Measurements from ENCODE around the gene PRKAG2. TPM values are rescaled to one million over a fixed set of nuclear protein-coding genes. Genes with fewer than 3 reads are reported as not detected.

Gene PRKAG2
- total RNA-seq, 4 donors from 2014 or later = 8.9 to 35.1 (median 13.6) TPM

- no peak for DNase-seq
- Histone ChIP-seq H3K9me3 (no peaks in the 10 kb centered on the region), H3K36me3 (peaks cover 0 to 9% (median 0%) of the 10 kb centered on the region in 3 donors), H3K4me3 (no peak overlapping the region), H3K4me1 (peaks cover 2 to 50% (median 13%) of the 10 kb centered on the region in 3 donors), H3K27me3 (no peaks in the 10 kb centered on the region), H3K27ac (no peak overlapping the region)
- 89 to 92% methylated on average over 2 to 11 of the region's 21 CpGs for WGBS, 2 donors
- intact Hi-C loops (cut with DNase I) = no loop called here
- TF ChIP-seq CTCF (IDR thresholded peaks at IDR 0.05) (no peak), POLR2A (IDR thresholded peaks at IDR 0.05) (no peak)
These were observed 14.1 kb downstream of the PRKAG2 start for GRCh38 chr7:151862606-151863381.

GRCh38 chr7:151861881-151862280, 15.0 kb downstream of the PRKAG2 start:
- Histone ChIP-seq H3K9me3 (no peaks in the 10 kb centered on the region), H3K36me3 (peaks cover 0 to 9% (median 0%) of the 10 kb centered on the region in 3 donors), H3K4me1 (peaks cover 0 to 41% (median 11%) of the 10 kb centered on the region in 3 donors), H3K27me3 (no peaks in the 10 kb centered on the region), H3K4me3 (no peak overlapping the region), H3K27ac (no peak overlapping the region)
- 87% methylated on average over 7 of the region's 9 CpGs; no CpG with 5 or more reads in 1 of the 2 donors for WGBS, 2 donors
- TF ChIP-seq POLR2A (IDR thresholded peaks at IDR 0.05) (no peak), CTCF (IDR thresholded peaks at IDR 0.05) (no peak)
- DNase-seq = no peak
- intact Hi-C loops (cut with DNase I) = no loop called here

GRCh38 chr7:151860771-151861170, 16.1 kb downstream of the PRKAG2 start:
- H3K36me3 ChIP-seq = peaks cover 0 to 9% (median 0%) of the 10 kb centered on the region in 3 donors
- peaks cover 0 to 43% (median 11%) of the 10 kb centered on the region in 3 donors for H3K4me1 ChIP-seq
- no peak overlapping the region for H3K27ac ChIP-seq
- 73 to 82% methylated on average over 3 to 5 of the region's 5 CpGs for WGBS, 2 donors
- no peak overlapping the region for H3K4me3 ChIP-seq
- H3K27me3 ChIP-seq = no peaks in the 10 kb centered on the region
- no peak for TF ChIP-seq POLR2A (IDR thresholded peaks at IDR 0.05)
- no peak for TF ChIP-seq CTCF (IDR thresholded peaks at IDR 0.05)
- intact Hi-C loops (cut with DNase I) = no loop called here
- no peak for DNase-seq
- H3K9me3 ChIP-seq = no peaks in the 10 kb centered on the region

- TF ChIP-seq POLR2A (IDR thresholded peaks at IDR 0.05) (no peak), CTCF (IDR thresholded peaks at IDR 0.05) (no peak)
- no peaks in the 10 kb centered on the region for H3K27me3 ChIP-seq
- WGBS, 2 donors = 96% methylated on average over 8 to 10 of the region's 15 CpGs
- H3K4me1 ChIP-seq = peaks cover 0 to 43% (median 11%) of the 10 kb centered on the region in 3 donors
- intact Hi-C loops (cut with DNase I) = no loop called here
- no peaks in the 10 kb centered on the region for H3K9me3 ChIP-seq
- peaks cover 0 to 9% (median 0%) of the 10 kb centered on the region in 3 donors for H3K36me3 ChIP-seq
- H3K27ac ChIP-seq = no peak overlapping the region
- no peak for DNase-seq
- no peak overlapping the region for H3K4me3 ChIP-seq
These were observed 16.8 kb downstream of the PRKAG2 start for GRCh38 chr7:151859948-151860685.
